Activated T-helper 17 cell treated with anti-CD3 and anti-CD28 coated beads, Interleukin-2, amount 50 U/mL, for 72 hours (primary cell): Measurements from ENCODE around the gene PDE4D. TPM values are rescaled to one million over a fixed set of nuclear protein-coding genes. Genes with fewer than 3 reads are reported as not detected.

Experiments used
- ATAC-seq: fragments of 150-1000 bp; cut with Tn5 transposase; replicated peaks from 2 replicates; pipeline ENCODE4 v1.10.0; 2021; ENCODE audit warnings: mild to moderate bottlenecking, moderate library complexity
- H3K27ac Mint-ChIP-seq: one replicate; pipeline ENCODE4 v1.8.0; 2022; ENCODE audit warnings: mixed read lengths
- H3K27me3 Mint-ChIP-seq: one replicate; pipeline ENCODE4 v1.8.0; 2022; ENCODE audit warnings: mixed read lengths
- H3K36me3 Mint-ChIP-seq: one replicate; pipeline ENCODE4 v1.8.0; 2022; ENCODE audit warnings: low read depth, mild to moderate bottlenecking, mixed read lengths
- H3K4me1 Mint-ChIP-seq: one replicate; pipeline ENCODE4 v1.8.0; 2022; ENCODE audit warnings: mixed read lengths
- H3K4me3 Mint-ChIP-seq: one replicate; pipeline ENCODE4 v1.8.0; 2022; ENCODE audit warnings: mild to moderate bottlenecking, mixed read lengths
- H3K9me3 Mint-ChIP-seq: one replicate; pipeline ENCODE4 v1.8.0; 2022; ENCODE audit warnings: mixed read lengths
- total RNA-seq, 2 donors: library from RNA; stranded (reverse); gene quantifications; one replicate each; pipeline ENCODE4 v1.2.3, GENCODE V29; 2022

The PDE4D gene
- total RNA-seq, 2 donors from 2014 or later: 68.9 to 125 TPM

- H3K4me1 Mint-ChIP-seq: no peaks in the 10 kb centered on the region
- no peaks in the 10 kb centered on the region for H3K36me3 Mint-ChIP-seq
- H3K4me3 Mint-ChIP-seq: no peak overlapping the region
- no peak overlapping the region for H3K27ac Mint-ChIP-seq
- H3K27me3 Mint-ChIP-seq: no peaks in the 10 kb centered on the region
- no peaks in the 10 kb centered on the region for H3K9me3 Mint-ChIP-seq
- ATAC-seq: no peak
These were observed 337.9 kb downstream of the PDE4D start for GRCh38 chr5:59555596-59555995.

- no peak overlapping the region for H3K27ac Mint-ChIP-seq
- no peaks in the 10 kb centered on the region for H3K9me3 Mint-ChIP-seq
- no peak overlapping the region for H3K4me3 Mint-ChIP-seq
- H3K36me3 Mint-ChIP-seq: no peaks in the 10 kb centered on the region
- no peaks in the 10 kb centered on the region for H3K4me1 Mint-ChIP-seq
- no peaks in the 10 kb centered on the region for H3K27me3 Mint-ChIP-seq
- ATAC-seq: no peak
These were observed 339.0 kb downstream of the PDE4D start for GRCh38 chr5:59554501-59554900.

- H3K4me3 Mint-ChIP-seq: no peak overlapping the region
- H3K4me1 Mint-ChIP-seq: no peaks in the 10 kb centered on the region
- H3K36me3 Mint-ChIP-seq: no peaks in the 10 kb centered on the region
- no peak for ATAC-seq
- H3K27me3 Mint-ChIP-seq: no peaks in the 10 kb centered on the region
- no peaks in the 10 kb centered on the region for H3K9me3 Mint-ChIP-seq
- H3K27ac Mint-ChIP-seq: no peak overlapping the region
These were observed 339.5 kb downstream of the PDE4D start for GRCh38 chr5:59553992-59554391.

- no peak overlapping the region for H3K4me3 Mint-ChIP-seq
- ATAC-seq: no peak
- H3K4me1 Mint-ChIP-seq: no peaks in the 10 kb centered on the region
- no peak overlapping the region for H3K27ac Mint-ChIP-seq
- no peaks in the 10 kb centered on the region for H3K27me3 Mint-ChIP-seq
- no peaks in the 10 kb centered on the region for H3K9me3 Mint-ChIP-seq
- no peaks in the 10 kb centered on the region for H3K36me3 Mint-ChIP-seq
These were observed 344.6 kb downstream of the PDE4D start for GRCh38 chr5:59548807-59549357.

- no peaks in the 10 kb centered on the region for H3K36me3 Mint-ChIP-seq
- H3K9me3 Mint-ChIP-seq: no peaks in the 10 kb centered on the region
- no peak overlapping the region for H3K27ac Mint-ChIP-seq
- no peaks in the 10 kb centered on the region for H3K27me3 Mint-ChIP-seq
- ATAC-seq: no peak
- no peak overlapping the region for H3K4me3 Mint-ChIP-seq
- H3K4me1 Mint-ChIP-seq: no peaks in the 10 kb centered on the region
These were observed 345.8 kb downstream of the PDE4D start for GRCh38 chr5:59547731-59548130.

GRCh38 chr5:59544573-59544972 is 349.0 kb downstream of the PDE4D start:
- no peak overlapping the region for H3K4me3 Mint-ChIP-seq
- no peaks in the 10 kb centered on the region for H3K4me1 Mint-ChIP-seq
- ATAC-seq: no peak
- H3K27me3 Mint-ChIP-seq: no peaks in the 10 kb centered on the region
- H3K27ac Mint-ChIP-seq: no peak overlapping the region
- no peaks in the 10 kb centered on the region for H3K36me3 Mint-ChIP-seq
- no peaks in the 10 kb centered on the region for H3K9me3 Mint-ChIP-seq

GRCh38 chr5:59543821-59544442 is 349.6 kb downstream of the PDE4D start:
- H3K9me3 Mint-ChIP-seq: no peaks in the 10 kb centered on the region
- no peaks in the 10 kb centered on the region for H3K27me3 Mint-ChIP-seq
- no peak overlapping the region for H3K4me3 Mint-ChIP-seq
- ATAC-seq: no peak
- H3K36me3 Mint-ChIP-seq: no peaks in the 10 kb centered on the region
- no peak overlapping the region for H3K27ac Mint-ChIP-seq
- H3K4me1 Mint-ChIP-seq: no peaks in the 10 kb centered on the region

- Mint-ChIP-seq H3K4me1 (no peaks in the 10 kb centered on the region), H3K27me3 (no peaks in the 10 kb centered on the region), H3K36me3 (no peaks in the 10 kb centered on the region), H3K4me3 (no peak overlapping the region), H3K9me3 (no peaks in the 10 kb centered on the region), H3K27ac (no peak overlapping the region)
- no peak for ATAC-seq
These were observed 350.4 kb downstream of the PDE4D start for GRCh38 chr5:59542851-59543820.

GRCh38 chr5:59542306-59542705 is 351.2 kb downstream of the PDE4D start:
- Mint-ChIP-seq H3K27me3 (no peaks in the 10 kb centered on the region), H3K9me3 (no peaks in the 10 kb centered on the region), H3K4me1 (no peaks in the 10 kb centered on the region), H3K27ac (no peak overlapping the region), H3K4me3 (no peak overlapping the region), H3K36me3 (no peaks in the 10 kb centered on the region)
- no peak for ATAC-seq

GRCh38 chr5:59540366-59540765 is 353.2 kb downstream of the PDE4D start:
- Mint-ChIP-seq H3K4me1 (no peaks in the 10 kb centered on the region), H3K36me3 (no peaks in the 10 kb centered on the region), H3K27ac (no peak overlapping the region), H3K27me3 (no peaks in the 10 kb centered on the region), H3K4me3 (no peak overlapping the region), H3K9me3 (no peaks in the 10 kb centered on the region)
- ATAC-seq: no peak

- Mint-ChIP-seq H3K27me3 (no peaks in the 10 kb centered on the region), H3K9me3 (no peaks in the 10 kb centered on the region), H3K36me3 (no peaks in the 10 kb centered on the region), H3K4me3 (no peak overlapping the region), H3K27ac (no peak overlapping the region), H3K4me1 (no peaks in the 10 kb centered on the region)
- ATAC-seq: no peak
These were observed 354.8 kb downstream of the PDE4D start for GRCh38 chr5:59538750-59539121.

- Mint-ChIP-seq H3K4me3 (no peak overlapping the region), H3K27me3 (no peaks in the 10 kb centered on the region), H3K4me1 (no peaks in the 10 kb centered on the region), H3K9me3 (no peaks in the 10 kb centered on the region), H3K27ac (no peak overlapping the region), H3K36me3 (no peaks in the 10 kb centered on the region)
- no peak for ATAC-seq
These were observed 355.4 kb downstream of the PDE4D start for GRCh38 chr5:59537961-59538749.

- Mint-ChIP-seq H3K4me3 (no peak overlapping the region), H3K36me3 (no peaks in the 10 kb centered on the region), H3K27ac (no peak overlapping the region), H3K4me1 (no peaks in the 10 kb centered on the region), H3K9me3 (no peaks in the 10 kb centered on the region), H3K27me3 (no peaks in the 10 kb centered on the region)
- no peak for ATAC-seq
These were observed 356.7 kb downstream of the PDE4D start for GRCh38 chr5:59536875-59537274.

GRCh38 chr5:59535561-59535960 is 358.0 kb downstream of the PDE4D start:
- Mint-ChIP-seq H3K4me1 (no peaks in the 10 kb centered on the region), H3K27ac (no peak overlapping the region), H3K4me3 (no peak overlapping the region), H3K36me3 (no peaks in the 10 kb centered on the region), H3K9me3 (no peaks in the 10 kb centered on the region), H3K27me3 (no peaks in the 10 kb centered on the region)
- no peak for ATAC-seq
